K562 (cell line): ENCODE results near the gene CBFA2T3. TPM values are rescaled to one million over a fixed set of nuclear protein-coding genes. Genes with fewer than 3 reads are reported as not detected.

ENCODE experiments used
- BCOR ChIP-seq: fragments of 450-650 bp; IDR thresholded peaks from 2 replicates; pipeline ENCODE4 v1.6.1; 2016
- BRCA1 ChIP-seq, 2 experiments: fragments of 450-650 bp in 1 of 2; sonication (generic) in 1 of 2; formaldehyde crosslinking in 1 of 2; IDR thresholded peaks; 2 replicates each; pipeline versions ENCODE4 v1.5.0 to v1.6.1; 2017 to 2020; ENCODE audit warnings: mild to moderate bottlenecking in 1 of 2, missing genetic modification reagents in 1 of 2
- BRD4 ChIP-seq: fragments of 200-600 bp; sonication (generic); IDR thresholded peaks from 2 replicates; pipeline ENCODE4 v1.6.1; 2017; ENCODE audit warnings: inconsistent platforms
- CBX5 ChIP-seq: IDR thresholded peaks from 2 replicates; pipeline ENCODE4 v1.6.1; 2014; ENCODE audit warnings: low read depth, borderline replicate concordance
- CEBPG ChIP-seq, 3 experiments: fragments of 200-800 bp in 1 of 3; sonication (Bioruptor generic) in 1 of 3; sonication (generic) in 1 of 3; formaldehyde crosslinking in 1 of 3; IDR thresholded peaks in 2 of 3; conservative IDR thresholded peaks in 1 of 3; 2 replicates each; pipeline versions ENCODE4 v1.6.1 to v1.8.0; 2016 to 2022; ENCODE audit warnings: missing compliant biosample characterization in 2 of 3, missing genetic modification characterization in 2 of 3, mild to moderate bottlenecking in 1 of 3, missing genetic modification reagents in 1 of 3
- HMGN3 ChIP-seq: IDR thresholded peaks from 2 replicates; pipeline ENCODE4 v1.6.1; 2011; ENCODE audit warnings: borderline replicate concordance, low read depth, mild to moderate bottlenecking, mixed read lengths, low read length; ENCODE audit not compliant: insufficient read length; ENCODE audit errors: extremely low read depth
- LEF1 ChIP-seq: fragments of 450-650 bp; IDR thresholded peaks from 2 replicates; pipeline ENCODE4 v1.6.1; 2016; ENCODE audit warnings: mild to moderate bottlenecking
- MECOM ChIP-seq: fragments of 250-450 bp; sonication (Bioruptor Pico); IDR thresholded peaks from 2 replicates; pipeline ENCODE4 v1.8.0; 2022; ENCODE audit warnings: inconsistent platforms
- NFIC ChIP-seq: fragments of 450-650 bp; IDR thresholded peaks from 2 replicates; pipeline ENCODE4 v1.6.1; 2017; ENCODE audit warnings: mild to moderate bottlenecking, inconsistent platforms
- POLR2H ChIP-seq: IDR thresholded peaks from 2 replicates; pipeline ENCODE4 v1.6.1; 2016; ENCODE audit warnings: missing genetic modification characterization, low read depth, mild to moderate bottlenecking, control low read depth, missing compliant biosample characterization, moderate library complexity
- SIRT6 ChIP-seq: IDR thresholded peaks from one replicate; pipeline ENCODE4 v1.6.1; 2012; ENCODE audit warnings: low read depth, mild to moderate bottlenecking, control low read depth, inconsistent platforms, low read length, moderate library complexity
- ZNF274 ChIP-seq: IDR thresholded peaks from 2 replicates; pipeline ENCODE4 v1.6.1; 2011; ENCODE audit warnings: low read depth, mild to moderate bottlenecking, low read length, moderate library complexity, borderline replicate concordance
- ZNF407 ChIP-seq: fragments of 450-650 bp; IDR thresholded peaks from 2 replicates; pipeline ENCODE4 v1.6.1; 2016; ENCODE audit warnings: low read depth
- ZNF75A ChIP-seq: fragments of 450-650 bp; formaldehyde crosslinking; IDR thresholded peaks from 2 replicates; pipeline ENCODE4 v1.4.0; 2020; ENCODE audit warnings: mild to moderate bottlenecking
- polyA plus RNA-seq, 8 experiments: library from polyadenylated mRNA; depleted of rRNA in 4 of 8; stranded (reverse) in 5 of 8; unstranded in 3 of 8; fragments of >200 nt; fragmentation: Nextera tagmentation in 2 of 8; fragmentation: Illumina TruSeq in 1 of 8; extraction: Ambion mirVana in 2 of 8; extraction: Trizol in 1 of 8; gene quantifications; 2 replicates each; pipeline versions ENCODE4 v1.2.1 to v1.2.3, GENCODE V29; 2011 to 2014; ENCODE audit warnings: inconsistent platforms in 1 of 8, missing spikeins in 1 of 8
- total RNA-seq, 7 experiments: library from RNA; depleted of rRNA in 6 of 7; stranded (reverse); fragments of >200 nt in 6 of 7; fragmentation: Illumina TruSeq in 2 of 7; extraction: Trizol in 2 of 7; gene quantifications; 2 replicates each; pipeline versions ENCODE4 v1.2.1 to v1.2.3, GENCODE V29; 2011 to 2021; ENCODE audit warnings: low replicate concordance in 1 of 7

Gene CBFA2T3
- total and polyA plus RNA-seq, 9 of the 15 experiments (the other 6 are each of a cell fraction or from before 2014, with no cell fraction given), result 2.3 to 145 (median 6.7) TPM

DNA sequence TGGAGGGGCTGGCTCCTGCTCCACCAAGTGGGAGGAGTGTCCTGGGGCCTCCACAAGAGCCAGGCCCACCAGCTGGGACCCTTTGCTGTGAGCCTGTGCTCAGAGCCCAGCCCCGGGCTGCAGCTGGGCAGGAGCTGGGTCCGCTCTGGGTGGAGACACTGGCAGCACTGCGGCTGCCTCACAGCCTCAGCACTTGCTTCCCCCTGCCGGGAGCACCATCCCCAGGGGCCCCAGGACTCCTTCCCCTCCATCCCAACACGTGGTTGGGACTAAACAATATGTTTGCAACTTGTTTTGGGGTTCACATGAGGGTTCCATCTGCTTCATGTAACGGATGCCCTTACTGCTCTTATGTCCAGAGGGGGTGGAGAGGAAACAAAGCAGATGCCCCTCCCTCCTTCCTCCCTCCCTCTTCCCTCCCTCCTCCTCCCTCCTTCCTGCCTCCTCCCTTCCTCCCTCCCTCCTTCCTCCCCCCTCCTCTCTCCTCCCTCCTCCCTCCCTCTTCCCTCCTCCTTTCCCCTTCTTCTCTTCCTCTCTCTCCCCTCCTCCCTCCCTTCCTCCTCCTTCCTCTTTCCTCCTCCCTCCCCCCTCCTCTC lies 16.3 kb upstream of the CBFA2T3 start (continued):
- TF ChIP-seq ZNF407 (no peak), NFIC (no peak), BRD4 (no peak; the same call in 1 of the 2 replicates), ZNF274 (no peak), LEF1 (no peak; the same call in 1 of the 2 replicates), CBX5 (no peak), MECOM (CRISPR knock-in tag) (no peak), POLR2H (no peak), ZNF75A (CRISPR knock-in tag) (no peak), BCOR (no peak), CEBPG (CRISPR knock-in tag; IDR thresholded peaks at IDR 0.05) (no peak), CEBPG (tag; conservative IDR thresholded peaks at IDR 0.05 in 1 of 2, IDR thresholded peaks at IDR 0.05 in 1 of 2) (no peak), HMGN3 (no peak), SIRT6 (no peak), BRCA1 (IDR thresholded peaks at IDR 0.05) (no peak), BRCA1 (CRISPR knock-in tag; IDR thresholded peaks at IDR 0.05) (no peak)
